NCI-H146 treated with DMSO at 0.1 percent for 48 hours (cell line): ENCODE measurements around the gene JPT2.

Experiments used
- DNase-seq: peaks from one replicate; lab custom pipeline; 2025; ENCODE audit not compliant: unreplicated experiment; lab: John Stamatoyannopoulos, UW

JPT2 gene

GRCh38 chr16:1749152-1750117 lies 71.4 kb downstream of the JPT2 start:
- no peak for DNase-seq
